Endothelial cell of umbilical vein (primary cell): ENCODE results near the gene S100A3. TPM values are rescaled to one million over a fixed set of nuclear protein-coding genes. Genes with fewer than 3 reads are reported as not detected.
A peak's percentile ranks its signal among the peaks of the same experiment; 100 is the strongest.

Experiments
- BruUV-seq: library from RNA; stranded (reverse); fragments of 400-500 nt; replicated peaks from 2 replicates; lab custom pipeline; 2021; lab: Mats Ljungman, UMichigan
- CTCF ChIA-PET: fragments of 300-600, 350-600 bp; sonication (Branson Sonifier 250); formaldehyde crosslinking; loops from one replicate; lab custom pipeline; 2021; ENCODE audit warnings: antibody characterized with exemption, inconsistent platforms; lab: Charles Lee
- POLR2A ChIA-PET: fragments of 300-600, 350-600 bp; sonication (Branson Sonifier 250); formaldehyde crosslinking; loops from one replicate; lab custom pipeline; 2021; ENCODE audit warnings: antibody characterized with exemption, inconsistent platforms; lab: Charles Lee
- DNase-seq: peaks from one replicate; pipeline ENCODE4 v3.0.0-alpha.2; 2011; ENCODE audit warnings: low read depth, low spot score
- FAIRE-seq: peaks from 2 replicates; lab custom pipeline; 2011; peaks lifted over from hg19 to GRCh38; lab: Jason Lieb, UNC
- H2AFZ ChIP-seq: 2 replicates; pipeline ENCODE4 v1.6.0; 2012; ENCODE audit warnings: low read depth, low read length, control low read depth, inconsistent platforms
- H3K27ac ChIP-seq: 2 replicates; pipeline ENCODE4 v1.5.1; 2011; ENCODE audit warnings: low read depth, mild to moderate bottlenecking, control low read depth, low read length, moderate library complexity; ENCODE audit not compliant: insufficient read depth
- H3K27me3 ChIP-seq, 2 experiments: 2 replicates each; pipeline versions ENCODE4 v1.6.0 to v1.6.1; 2011; ENCODE audit warnings: low read length in 2 of 2, mixed read lengths in 1 of 2; ENCODE audit not compliant: control insufficient read depth in 2 of 2, insufficient read depth in 2 of 2
- H3K36me3 ChIP-seq, 2 experiments: 2 replicates in 1 of 2; 3 replicates in 1 of 2; pipeline ENCODE4 v1.5.1; 2011; ENCODE audit warnings: low read length in 2 of 2, mild to moderate bottlenecking in 1 of 2, moderate library complexity in 1 of 2; ENCODE audit not compliant: control insufficient read depth in 2 of 2, insufficient read depth in 2 of 2; ENCODE audit errors: extremely low read depth in 1 of 2
- H3K4me1 ChIP-seq: 3 replicates; pipeline ENCODE4 v1.5.1; 2011; ENCODE audit warnings: mild to moderate bottlenecking, low read length; ENCODE audit not compliant: control insufficient read depth, insufficient read depth; ENCODE audit errors: extremely low read depth
- H3K4me2 ChIP-seq: 2 replicates; pipeline ENCODE4 v1.6.1; 2011; ENCODE audit warnings: low read length, control low read depth, mixed read lengths; ENCODE audit not compliant: insufficient read depth
- H3K4me3 ChIP-seq, 3 experiments: fragments of 200-600 bp in 1 of 3; sonication (generic), shearing (Covaris generic) in 1 of 3; replicated peaks in 1 of 3; 2 replicates each; pipeline ENCODE4 v1.5.1; 2011 to 2016; ENCODE audit warnings: control low read depth in 3 of 3, low read length in 3 of 3, mild to moderate bottlenecking in 2 of 3, inconsistent platforms in 1 of 3, low read depth in 1 of 3, moderate library complexity in 1 of 3; ENCODE audit not compliant: insufficient read depth in 1 of 3
- H3K79me2 ChIP-seq: 2 replicates; pipeline ENCODE4 v1.6.0; 2012; ENCODE audit warnings: low read length, inconsistent platforms; ENCODE audit not compliant: control insufficient read depth, insufficient read depth
- H3K9ac ChIP-seq: replicated peaks from 2 replicates; pipeline ENCODE3; 2011; ENCODE audit warnings: low read length, control low read depth; ENCODE audit not compliant: insufficient read depth; ENCODE audit errors: extremely low read depth
- H3K9me1 ChIP-seq: replicated peaks from 3 replicates; pipeline ENCODE4 v1.6.0; 2011; ENCODE audit warnings: mild to moderate bottlenecking, low read length; ENCODE audit not compliant: control insufficient read depth, insufficient read depth; ENCODE audit errors: extremely low read depth
- H3K9me3 ChIP-seq: replicated peaks from 2 replicates; pipeline ENCODE4 v1.5.1; 2012; ENCODE audit warnings: low read length, inconsistent platforms; ENCODE audit not compliant: control insufficient read depth, insufficient read depth
- H4K20me1 ChIP-seq: replicated peaks from 2 replicates; pipeline ENCODE3; 2011; ENCODE audit warnings: mild to moderate bottlenecking, low read length; ENCODE audit not compliant: control insufficient read depth, insufficient read depth; ENCODE audit errors: extremely low read depth
- EZH2 ChIP-seq: IDR thresholded peaks from 2 replicates; pipeline ENCODE4 v1.6.1; 2012; ENCODE audit warnings: borderline replicate concordance, low read depth, mild to moderate bottlenecking, moderate library complexity, low read length, inconsistent platforms; ENCODE audit not compliant: severe bottlenecking
- GATA2 ChIP-seq: IDR thresholded peaks from 2 replicates; pipeline ENCODE4 v1.7.0; 2011; ENCODE audit warnings: low read depth, mild to moderate bottlenecking, moderate library complexity, mixed read lengths, low read length; ENCODE audit not compliant: insufficient read length, insufficient read depth
- POLR2A ChIP-seq: IDR thresholded peaks from 2 replicates; pipeline ENCODE4 v1.6.1; 2012; ENCODE audit warnings: low read depth, mild to moderate bottlenecking, control low read depth, low read length
- POLR2AphosphoS5 ChIP-seq: IDR thresholded peaks from 2 replicates; pipeline ENCODE4 v1.6.1; 2012; ENCODE audit warnings: low read depth, mild to moderate bottlenecking, control low read depth, low read length, moderate library complexity; ENCODE audit not compliant: insufficient read depth
- dilution Hi-C: fragments of 300-500 bp; cut with MboI; formaldehyde crosslinking; loops from one replicate; pipeline ENCODE4 v1.15.0; 2019; ENCODE audit warnings: low sequenced_read_pairs; ENCODE audit not compliant: extremely low pct_ligation_motif_present
- intact Hi-C: fragments of 100-400 bp; cut with micrococcal nuclease; formaldehyde crosslinking; loops from one replicate; pipeline ENCODE4 v1.10.0; 2022
- polyA plus RNA-seq, 4 experiments: library from polyadenylated mRNA; depleted of rRNA in 3 of 4; stranded (reverse) in 3 of 4; unstranded in 1 of 4; fragments of >200 nt; gene quantifications; 2 replicates each; pipeline versions ENCODE4 v1.2.1 to v1.2.3, GENCODE V29; 2011 to 2012; ENCODE audit warnings: missing spikeins in 1 of 4
- total RNA-seq: library from RNA; stranded (reverse); gene quantifications from 2 replicates; pipeline ENCODE4 v1.2.3, GENCODE V29; 2021
- TF ChIP-seq, protein P1 (sequence below): IDR thresholded peaks from 2 replicates; pipeline ENCODE4 v1.6.1; 2011; ENCODE audit not compliant: insufficient read depth, insufficient read length

The S100A3 gene
- total and polyA plus RNA-seq, 2 donors (not counting 3 experiments of a cell fraction or from before 2014, with no cell fraction given) = 0.42 to 1.3 TPM

DNA sequence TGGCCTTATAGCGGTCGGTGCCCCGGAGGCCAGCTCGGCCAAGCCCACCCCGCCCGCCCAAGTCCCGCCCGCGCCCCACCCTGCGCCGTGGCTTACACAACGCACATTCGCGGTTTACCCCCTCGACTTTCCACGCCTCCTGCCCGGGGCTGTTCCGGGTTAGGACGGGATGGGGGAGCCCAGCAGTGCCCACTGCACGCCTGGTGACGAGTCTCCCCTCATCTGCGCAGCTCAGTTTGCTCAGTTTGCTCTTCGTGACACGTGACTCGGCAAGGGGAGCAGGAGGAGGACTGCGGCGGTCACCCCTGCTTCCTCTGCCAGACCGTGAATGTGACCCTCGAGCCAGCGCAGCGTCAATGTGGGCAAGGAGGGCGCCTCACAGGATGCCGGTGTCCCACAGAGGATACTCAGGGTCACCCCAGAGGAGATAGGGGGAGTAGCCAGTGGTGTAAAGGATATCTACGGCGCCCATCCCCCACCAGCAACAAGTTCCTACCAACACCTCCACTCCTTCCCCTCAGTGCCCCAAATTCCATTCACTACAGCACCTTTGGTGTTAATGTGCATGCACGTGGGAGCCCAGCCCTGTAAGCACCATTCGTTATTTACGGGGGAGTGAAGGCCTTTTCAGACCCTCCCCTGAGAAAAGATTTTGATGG, 12.9 kb downstream of the S100A3 start:
- Histone ChIP-seq H3K27me3 (no peaks in the 10 kb centered on the region), H2AFZ (peak overlapping the region; percentile 14), H3K4me3 (peak overlapping the region in 2 of 3 experiments; percentile 81 to 84), H3K4me2 (peak overlapping the region; percentile 13), H4K20me1 (no peaks in the 10 kb centered on the region), H3K4me1 (peaks cover 43% of the 10 kb centered on the region), H3K27ac (peak overlapping the region; percentile 96), H3K9me1 (no peaks in the 10 kb centered on the region), H3K36me3 (no peaks in the 10 kb centered on the region), H3K9me3 (no peaks in the 10 kb centered on the region), H3K9ac (peak overlapping the region; percentile 86), H3K79me2 (peaks cover 15% of the 10 kb centered on the region)
- no peak for TF ChIP-seq GATA2
- TF ChIP-seq POLR2AphosphoS5 = peak; percentile 50
- peak; percentile 61 for TF ChIP-seq POLR2A
- no peak for TF ChIP-seq EZH2
- TF ChIP-seq, protein P1, sequence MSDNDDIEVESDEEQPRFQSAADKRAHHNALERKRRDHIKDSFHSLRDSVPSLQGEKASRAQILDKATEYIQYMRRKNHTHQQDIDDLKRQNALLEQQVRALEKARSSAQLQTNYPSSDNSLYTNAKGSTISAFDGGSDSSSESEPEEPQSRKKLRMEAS = peak; percentile 74
- ChIA-PET POLR2A (interaction anchor here (1.0 to 3.9 kb wide), 4 partner anchors 9 to 98 kb away, joined by 5 to 32 read pairs (median 6); partner anchors contain the start of genes CHTOP, S100A2 and S100A4), CTCF (interaction anchor here (0.7 to 5.8 kb wide), 10 partner anchors 8 to 91 kb away, joined by 3 to 216 read pairs (median 5); partner anchors contain the start of gene S100A13)
- no TSS peak for BruUV-seq
- intact Hi-C loops = loop anchor here (1.0 kb wide), 1 partner anchor 13 kb away; the partner anchor contains the start of gene S100A3
- DNase-seq (peak; percentile 76), FAIRE-seq (peak; percentile 85)
- dilution Hi-C loops = no loop called here
